Measurements from ENCODE around the gene ENTPD2. TPM values are rescaled to one million over a fixed set of nuclear protein-coding genes. Genes with fewer than 3 reads are reported as not detected.
A peak's percentile ranks its signal among the peaks of the same experiment; 100 is the strongest.

The ENTPD2 gene
- total RNA-seq, 1 donor from 2014 or later = 1.3 TPM

DNA sequence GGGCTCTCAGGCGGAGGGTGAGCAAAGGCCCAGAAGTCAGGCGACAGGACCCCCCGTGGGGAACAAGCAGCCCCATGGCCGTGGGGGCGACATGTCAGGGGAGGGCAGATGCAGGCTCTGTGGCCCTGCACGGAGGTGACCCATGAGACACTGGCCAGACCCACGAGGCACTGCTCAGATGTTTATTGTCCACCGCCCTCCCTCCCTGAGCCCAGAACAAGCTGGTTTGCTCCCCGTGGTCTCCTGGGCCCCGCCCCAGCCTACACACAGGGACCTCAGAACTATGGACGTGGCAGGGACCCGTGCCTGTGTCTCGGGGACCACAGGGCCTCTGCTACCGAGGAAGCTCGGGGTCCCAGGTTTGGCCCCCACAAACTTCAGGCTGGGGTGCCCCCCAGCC lies 23.9 kb downstream of the ENTPD2 start:
- no peak for DNase-seq (ENCODE audit: low spot score)

DNA sequence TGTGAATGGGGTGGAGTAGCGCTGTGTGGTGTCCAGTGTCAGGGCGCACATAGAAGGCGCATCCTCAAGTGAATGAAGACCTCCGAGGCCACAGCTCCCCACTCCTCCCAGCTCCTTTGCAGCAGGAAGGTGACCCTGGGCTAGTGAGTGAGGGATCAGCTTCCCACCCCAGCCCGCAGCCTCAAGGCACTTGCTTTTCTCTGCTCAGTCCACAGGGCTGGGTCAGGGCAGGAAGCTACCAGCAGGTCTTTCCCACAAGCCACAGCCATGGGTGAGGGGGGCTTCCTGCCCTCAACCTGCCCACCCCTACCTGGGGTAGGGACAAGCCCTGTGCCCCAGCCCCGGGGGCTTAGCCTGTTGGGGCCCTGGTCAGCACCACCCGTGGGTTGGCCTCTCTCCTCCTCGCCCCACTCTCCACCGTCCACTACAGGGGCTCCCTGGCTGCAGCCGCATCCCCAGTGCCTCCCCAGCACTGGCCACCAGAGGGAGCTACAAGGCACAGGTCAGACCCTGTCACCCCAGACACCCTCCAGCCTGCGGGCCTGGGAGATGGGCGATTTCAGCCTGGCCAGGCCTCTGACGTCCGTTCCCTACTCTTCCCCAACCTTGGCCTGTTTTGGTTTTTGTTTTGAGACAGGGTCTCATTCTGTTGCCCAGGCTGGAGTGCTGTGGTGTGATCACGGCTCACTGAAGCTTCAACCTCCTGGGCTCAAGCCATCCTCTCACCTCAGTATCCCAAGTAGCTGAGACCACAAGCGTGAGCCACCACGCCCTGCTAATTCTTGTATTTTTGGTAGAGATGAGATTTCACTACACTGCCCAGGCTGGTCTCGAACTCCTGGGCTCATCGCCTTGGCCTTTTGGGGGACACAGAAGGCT lies 24.6 kb downstream of the ENTPD2 start:
- peak; percentile 73 for DNase-seq (ENCODE audit: low spot score)

DNA sequence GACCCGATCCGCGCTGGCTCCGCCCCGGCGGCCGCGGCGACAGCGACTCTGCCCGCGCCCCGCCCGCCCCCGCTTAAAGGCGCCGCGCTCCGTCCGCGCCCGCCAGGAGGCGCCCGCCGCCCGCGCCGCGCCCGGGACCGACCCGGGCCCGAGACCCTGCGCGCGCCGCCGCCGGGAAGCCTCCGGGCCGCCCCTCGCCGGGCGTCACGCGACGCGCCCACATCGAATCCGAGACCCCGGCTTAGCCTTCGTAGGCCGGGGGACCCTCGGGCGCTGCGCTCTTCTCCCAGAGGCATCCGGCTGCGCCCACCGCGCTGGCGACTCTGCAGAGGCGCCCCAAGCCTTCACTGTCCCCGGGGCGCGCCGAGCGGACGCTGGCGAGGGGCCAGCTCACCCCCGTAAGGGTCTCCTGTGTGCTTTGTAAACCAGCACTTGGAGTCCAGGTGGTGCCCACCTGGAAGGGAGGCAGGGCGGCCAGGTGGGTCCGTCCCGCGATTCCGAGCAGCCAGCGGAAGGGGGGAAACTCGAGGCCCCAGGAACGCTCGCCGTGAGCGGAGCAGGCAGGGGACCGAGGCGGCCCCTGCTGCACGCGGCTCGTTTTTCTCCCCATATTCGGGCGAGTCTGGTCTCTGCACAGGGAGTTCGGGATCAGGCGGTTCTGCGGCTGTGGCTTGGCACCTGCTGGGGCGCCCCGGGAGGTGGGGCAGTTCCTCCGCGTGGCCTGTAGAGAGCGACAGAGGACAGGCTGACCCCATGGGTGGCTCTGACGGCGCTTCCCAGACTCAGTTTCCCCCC lies 25.4 kb downstream of the ENTPD2 start:
- peak; percentile 68 for DNase-seq (ENCODE audit: low spot score)

DNA sequence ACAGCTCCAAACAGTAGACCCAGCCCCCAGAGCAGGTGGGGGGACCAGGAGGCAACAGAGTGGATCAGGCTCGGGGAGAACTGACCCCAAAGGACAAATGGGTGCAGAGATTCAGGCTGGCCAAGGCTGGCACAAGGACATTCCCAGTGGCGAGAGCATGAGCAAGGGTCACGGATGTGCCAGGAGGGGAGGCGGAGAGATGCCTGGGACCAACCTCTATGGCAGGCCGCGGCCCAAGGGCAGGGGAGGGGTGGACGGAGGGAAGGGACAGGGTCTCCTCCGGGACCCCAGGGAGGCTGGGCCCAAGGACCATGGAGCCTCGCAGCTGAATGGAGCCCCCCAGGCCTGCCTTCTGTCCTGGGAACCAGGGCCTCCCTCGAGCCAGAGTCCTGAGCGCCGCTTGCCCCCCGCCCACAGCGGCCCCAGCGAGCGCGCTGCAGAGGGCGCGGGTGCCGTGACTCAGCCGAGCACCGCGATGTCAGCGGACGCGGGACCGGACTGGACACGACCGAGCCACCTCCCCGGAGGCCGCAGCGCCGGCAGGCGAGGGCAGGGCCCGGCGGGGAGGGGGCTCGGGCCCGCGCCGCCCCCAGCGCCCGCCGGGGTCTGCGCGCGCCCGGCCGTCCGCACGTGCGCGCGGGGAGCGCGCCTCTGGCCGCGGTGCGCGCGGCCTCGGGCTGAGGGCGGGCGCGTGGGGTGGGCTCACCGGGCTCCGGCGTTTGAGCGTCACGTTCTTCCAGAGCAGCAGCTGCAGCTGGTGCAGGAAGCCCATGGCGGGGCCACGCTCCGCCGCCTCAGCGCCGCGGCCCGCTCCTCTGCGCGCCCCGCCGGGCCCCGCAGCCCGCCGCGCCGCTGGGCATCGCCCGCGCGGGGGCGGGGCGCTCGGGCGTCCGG lies 26.2 kb downstream of the ENTPD2 start, which contains the start of gene ABCA2:
Gene ABCA2 (minus strand): TSS at position 869 of the 894 bp plus-strand sequence. CDS start 97 bp downstream, at position 772.
- DNase-seq (ENCODE audit: low spot score) = no peak

DNA sequence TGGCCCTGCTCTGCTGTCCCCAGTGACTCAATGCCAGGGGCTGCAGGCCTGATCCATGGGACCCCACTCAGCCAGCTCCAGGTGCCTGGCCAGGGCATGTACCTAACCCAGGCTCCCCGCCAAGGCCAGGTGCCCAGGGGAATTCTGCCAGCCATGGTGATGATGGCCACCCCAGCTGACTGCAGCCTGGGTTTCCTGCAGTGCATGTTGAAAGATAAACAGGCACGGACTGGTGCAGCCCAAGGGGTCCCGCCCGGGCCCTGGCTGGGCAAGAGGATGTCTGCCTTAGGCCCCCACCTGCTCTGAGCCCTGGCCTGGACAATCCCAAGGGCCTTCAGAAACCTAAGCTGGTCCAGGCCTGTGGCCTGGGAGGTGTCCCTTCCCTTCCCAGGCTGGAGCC lies 27.0 kb downstream of the ENTPD2 start:
- DNase-seq (ENCODE audit: low spot score) = no peak

DNA sequence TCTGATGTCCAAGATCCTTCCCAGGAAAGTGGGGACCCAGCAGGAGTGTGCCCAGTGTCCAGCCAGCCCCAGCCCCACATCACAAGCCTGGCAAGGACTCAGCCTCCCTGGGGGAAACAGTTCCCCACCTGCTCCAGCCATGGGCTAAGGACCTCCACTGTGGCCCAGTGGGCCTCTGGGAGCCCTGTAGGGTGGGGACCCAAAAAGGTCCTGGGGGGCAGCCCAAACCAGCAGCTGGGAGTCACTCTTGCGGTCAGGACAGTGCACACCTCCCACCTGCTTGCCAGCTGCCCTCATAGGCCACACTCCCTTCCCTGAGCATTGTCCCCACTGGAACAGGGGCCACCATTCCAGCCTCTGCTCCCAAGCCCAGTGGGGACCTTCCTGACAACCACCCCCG lies 27.5 kb downstream of the ENTPD2 start:
- no peak for DNase-seq (ENCODE audit: low spot score)

DNA sequence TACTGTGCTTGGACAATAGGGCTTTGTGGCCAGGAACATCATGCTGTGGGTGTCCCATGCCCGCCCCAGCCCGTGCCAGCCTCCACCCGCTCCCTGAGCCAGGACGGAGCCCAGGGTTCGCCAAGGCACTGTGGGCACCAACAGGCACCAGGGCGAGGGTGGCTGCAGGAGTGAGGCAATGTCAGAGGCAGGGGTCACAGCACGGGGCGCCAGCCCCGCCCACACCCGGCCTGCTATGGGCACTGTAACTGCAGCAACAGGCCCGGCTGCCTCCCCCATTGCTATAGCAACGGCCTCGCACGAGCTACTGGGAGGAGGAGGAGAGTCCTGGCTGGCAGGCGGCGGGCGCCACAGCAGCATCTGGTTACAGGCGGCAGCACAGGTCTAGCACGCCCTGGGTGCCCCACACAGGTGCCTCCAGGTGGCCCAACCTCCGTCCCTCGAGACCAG lies 28.3 kb downstream of the ENTPD2 start:
- peak; percentile 67 for DNase-seq (ENCODE audit: low spot score)

DNA sequence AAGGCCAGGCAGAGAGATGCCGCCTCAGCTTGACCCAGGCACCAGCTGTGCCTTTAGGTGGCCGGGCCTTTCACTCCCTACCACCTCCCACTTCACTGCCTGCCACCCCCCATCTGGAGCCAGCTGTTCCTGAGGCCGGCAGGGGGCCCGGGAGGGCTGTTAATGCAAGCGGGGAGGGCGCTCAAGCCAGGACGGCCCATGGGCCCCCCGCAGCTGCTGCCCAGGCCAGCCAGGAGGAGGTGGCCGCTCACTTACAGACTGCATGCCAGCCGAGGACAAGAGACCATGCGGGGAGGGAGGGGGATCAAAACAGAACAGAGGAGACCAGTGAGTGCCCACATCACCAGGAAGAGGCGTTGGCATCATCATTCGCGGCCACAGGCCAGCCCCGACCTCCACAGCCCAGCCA lies 30.3 kb downstream of the ENTPD2 start:
- DNase-seq (ENCODE audit: low spot score) = no peak

DNA sequence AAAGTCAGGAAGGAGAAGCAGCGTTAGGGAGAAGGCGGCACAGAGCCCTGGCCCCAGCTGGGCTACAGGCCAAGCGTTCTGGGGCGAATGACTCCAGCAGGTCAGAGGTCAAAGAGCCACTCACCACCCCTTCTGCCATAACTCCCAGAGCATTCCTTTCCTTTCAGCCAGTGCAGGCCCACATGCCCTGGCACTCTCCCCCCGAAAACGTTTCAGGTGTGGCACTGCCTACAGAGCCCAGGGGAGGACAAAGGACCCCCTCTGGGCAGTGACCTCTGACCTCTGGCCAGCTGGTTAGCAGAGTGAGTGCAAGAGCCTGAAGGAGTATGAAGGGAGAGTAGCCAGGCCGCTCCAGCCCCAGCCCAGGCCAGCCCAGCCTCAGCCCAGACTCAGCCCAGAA lies 30.7 kb downstream of the ENTPD2 start:
- no peak for DNase-seq (ENCODE audit: low spot score)

DNA sequence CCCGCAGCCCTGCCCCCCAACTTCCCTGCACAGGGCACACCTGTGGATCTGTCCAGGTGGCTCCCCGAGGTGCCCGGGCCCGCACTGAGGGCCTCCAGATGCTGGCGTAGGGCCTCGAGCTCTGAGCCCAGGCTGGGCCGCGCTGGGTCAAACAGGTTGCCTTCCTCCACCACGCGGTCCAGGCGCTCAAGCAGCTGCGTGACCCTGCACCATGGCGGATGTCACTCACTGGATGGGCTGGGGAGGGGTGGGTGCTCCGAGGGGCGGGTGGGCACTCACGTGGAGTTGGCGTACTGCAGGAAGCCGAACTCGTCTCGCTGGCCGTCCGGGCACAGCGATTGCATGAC lies 31.2 kb downstream of the ENTPD2 start:
- DNase-seq (ENCODE audit: low spot score) = no peak

DNA sequence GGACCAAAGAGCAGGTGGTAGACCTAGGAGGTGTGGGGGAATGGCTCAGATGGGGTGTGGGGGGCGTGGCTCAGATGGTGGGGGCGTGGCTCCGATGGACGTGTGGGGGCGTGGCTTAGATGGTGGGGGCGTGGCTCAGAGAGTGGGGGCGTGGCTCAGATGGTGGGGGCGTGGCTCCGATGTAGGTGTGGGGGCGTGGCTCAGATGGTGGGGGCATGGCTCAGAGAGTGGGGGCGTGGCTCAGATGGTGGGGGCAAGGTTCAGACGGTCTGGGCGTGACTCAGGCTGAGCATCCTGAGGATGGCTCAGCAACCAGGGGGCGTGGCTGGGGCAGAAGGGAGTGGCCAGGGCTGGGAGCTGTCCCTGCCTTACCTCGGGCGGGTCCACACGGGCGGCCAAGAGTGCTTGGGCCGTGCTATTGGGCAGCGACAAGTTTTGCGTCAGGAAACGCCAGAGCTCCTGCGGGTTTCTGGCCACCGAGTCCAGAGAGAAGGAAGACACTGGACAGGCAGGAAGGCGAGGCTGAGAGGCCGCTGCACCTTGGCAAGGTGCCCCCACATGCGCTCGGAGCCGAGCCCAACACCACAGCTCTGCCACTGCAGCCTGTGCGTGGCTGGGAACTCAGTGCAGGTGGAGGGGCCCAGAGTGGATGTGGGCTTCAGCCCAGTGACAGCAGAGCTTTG lies 31.7 kb downstream of the ENTPD2 start:
- no peak for DNase-seq (ENCODE audit: low spot score)

DNA sequence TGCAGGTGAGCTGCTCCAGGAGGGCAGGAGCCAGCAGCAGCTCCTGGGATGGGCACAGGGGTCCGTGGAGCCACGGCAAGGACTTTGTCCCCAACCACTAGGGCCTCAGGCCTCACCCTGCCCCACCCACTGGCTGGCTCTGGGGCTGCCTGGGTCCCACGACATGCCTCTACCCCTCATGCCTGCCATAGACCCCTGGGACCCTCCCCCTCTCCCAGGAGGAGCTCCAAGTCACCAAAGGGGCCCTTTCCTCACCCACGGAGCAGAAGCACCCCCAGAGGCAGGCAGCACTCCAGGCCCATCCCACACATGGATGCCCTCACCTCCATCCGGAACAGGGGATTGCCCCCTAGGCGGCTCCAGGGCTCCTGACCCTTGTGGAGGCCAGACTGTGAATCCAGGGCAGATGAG lies 32.3 kb downstream of the ENTPD2 start:
- no peak for DNase-seq (ENCODE audit: low spot score)

DNA sequence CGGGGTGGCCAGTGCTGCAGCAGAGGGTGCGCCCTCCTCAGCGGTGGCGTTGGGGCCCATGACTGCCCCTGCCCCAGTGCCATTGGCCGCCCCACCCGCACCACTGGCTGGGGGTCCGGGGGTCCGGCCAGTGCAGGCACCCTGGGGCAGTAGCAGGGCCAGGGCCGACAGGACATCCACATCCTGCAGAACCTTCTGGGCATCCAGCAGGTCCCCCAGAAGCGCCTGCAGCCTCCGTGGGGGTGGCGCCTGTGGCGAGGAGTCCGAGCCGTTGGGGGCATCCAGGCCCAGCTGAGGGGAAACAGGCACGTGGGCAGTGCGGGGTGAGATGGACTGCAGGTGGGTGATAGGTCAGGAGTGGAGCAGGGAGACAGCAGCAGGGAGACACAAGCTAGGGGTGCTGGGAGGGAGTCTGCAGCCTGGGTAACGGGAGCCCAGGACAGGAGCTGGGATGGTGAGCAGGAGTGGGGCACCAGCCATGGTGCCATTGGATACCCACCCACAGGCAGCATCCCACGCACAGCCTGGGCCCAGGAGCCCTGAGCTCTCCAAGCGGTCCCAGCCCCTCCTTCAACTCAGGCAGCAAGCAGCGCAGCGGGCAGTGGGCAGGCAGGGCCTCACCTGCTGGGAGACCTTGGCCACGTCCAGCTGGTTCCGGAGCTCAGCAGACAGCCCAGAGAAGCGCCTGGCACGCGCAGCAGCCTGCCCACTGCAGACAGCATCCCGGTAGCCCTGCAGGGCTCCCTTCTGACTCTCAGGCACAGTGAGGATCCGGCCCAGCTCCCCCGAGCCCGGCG lies 32.9 kb downstream of the ENTPD2 start:
- DNase-seq (ENCODE audit: low spot score) = no peak

DNA sequence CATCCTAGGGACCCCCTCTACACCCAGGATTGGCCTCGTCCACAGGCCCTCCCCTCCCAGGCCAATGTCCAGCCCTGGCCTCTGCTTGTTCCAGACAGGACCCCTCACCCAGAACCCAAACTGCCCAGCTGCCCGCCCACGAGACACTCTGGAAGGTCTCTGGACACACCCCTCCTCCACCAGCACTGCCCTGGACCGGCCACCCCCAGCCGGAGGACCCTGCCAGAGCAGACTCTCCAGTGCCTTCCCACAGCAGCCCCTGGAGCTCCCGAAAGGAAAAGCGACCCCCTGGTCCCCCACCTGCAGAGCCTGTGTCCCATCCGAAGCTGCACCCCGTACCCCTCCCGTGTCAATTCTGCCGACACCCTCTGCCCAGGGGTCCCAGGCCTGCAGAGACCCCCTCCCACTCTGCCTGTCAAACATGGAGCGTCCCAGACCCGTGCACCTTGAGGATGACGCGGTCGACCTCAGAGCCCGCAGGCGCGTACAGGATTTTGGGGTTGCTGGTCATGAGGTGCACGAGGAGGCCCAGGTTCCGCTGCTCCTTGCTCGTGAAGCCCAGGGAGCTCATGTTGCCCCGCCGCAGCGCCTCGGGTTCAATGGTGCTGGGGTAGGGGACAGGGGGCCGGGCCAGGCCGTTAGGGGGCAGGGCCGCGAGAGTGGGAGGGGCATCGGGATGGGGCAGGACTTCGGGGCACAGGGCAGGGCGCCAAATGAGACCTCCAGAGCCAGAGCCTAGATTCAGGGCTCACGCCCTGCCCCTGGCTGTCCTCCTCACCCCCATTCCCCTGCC lies 33.8 kb downstream of the ENTPD2 start:
- DNase-seq (ENCODE audit: low spot score) = no peak

DNA sequence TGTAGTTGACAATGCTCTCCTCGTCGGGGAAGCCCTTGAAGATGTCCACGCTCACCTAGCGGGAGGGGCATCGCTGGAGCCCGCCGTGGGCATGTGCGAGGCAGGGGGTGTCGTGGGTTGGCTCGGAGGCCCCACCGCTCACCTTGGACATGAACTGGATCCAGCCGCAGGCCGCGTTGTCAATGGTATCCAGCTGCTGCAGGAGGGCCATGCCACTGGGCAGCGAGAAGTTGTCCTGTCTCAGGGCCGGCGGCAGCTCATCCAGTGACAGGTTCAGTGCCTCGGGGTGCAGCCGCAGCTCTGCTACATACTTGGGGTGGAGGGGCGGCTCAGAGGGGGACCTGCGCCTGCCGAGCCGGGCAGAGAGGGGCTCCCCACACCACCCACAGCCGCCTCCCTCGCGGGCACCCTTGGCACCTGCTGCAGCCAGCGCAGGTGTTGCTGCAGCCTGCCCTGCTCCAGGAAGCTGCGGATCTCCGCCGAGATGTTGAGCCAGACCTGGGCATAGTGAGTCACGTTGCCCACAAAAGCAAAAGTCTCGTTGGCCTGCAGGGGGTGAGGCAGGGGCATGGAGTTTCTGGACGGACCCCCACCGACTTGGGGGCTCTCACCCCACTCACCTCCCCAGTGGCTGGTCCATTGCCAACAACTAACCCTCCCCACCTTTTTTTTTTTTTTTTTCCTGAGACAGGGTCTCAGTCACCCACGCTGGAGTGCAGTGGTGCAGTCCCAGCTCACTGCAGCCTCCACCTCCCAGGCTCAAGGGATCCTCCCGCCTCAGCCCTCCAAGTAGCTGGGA lies 34.9 kb downstream of the ENTPD2 start:
- DNase-seq (ENCODE audit: low spot score) = no peak

DNA sequence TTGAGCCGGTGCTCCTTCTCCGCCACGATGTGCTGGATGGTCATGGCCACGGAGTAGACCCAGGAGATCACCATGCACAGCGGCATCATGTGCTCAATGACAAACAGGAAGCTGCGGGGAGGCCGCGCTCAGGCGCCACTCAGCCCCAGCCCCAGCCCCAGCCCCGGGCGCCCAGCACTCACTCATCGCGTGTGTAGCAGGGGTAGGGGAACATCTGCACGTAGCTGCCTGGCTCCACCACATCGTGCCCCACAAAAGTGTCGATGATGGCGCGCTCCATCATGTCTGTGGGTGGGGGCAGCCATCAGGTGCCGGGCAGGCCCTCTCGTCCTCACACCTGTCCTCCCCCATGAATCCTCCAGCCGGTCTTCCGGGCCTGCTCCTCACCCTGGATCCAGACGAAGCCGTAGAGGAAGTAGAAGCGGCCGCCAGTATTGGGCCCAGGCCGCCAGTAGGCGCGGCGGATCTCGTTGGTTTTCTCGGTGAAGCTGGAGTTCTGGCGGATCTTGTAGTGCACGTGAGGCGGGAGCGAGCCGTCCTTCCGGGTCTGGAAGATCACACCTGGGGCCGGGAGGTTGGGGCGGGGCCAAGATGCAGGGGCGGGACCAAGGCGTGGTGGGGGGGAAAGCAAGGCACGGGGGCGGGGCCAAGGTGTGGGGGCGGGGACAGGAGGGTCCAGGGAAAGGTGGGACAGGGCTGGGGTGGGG lies 35.9 kb downstream of the ENTPD2 start:
- no peak for DNase-seq (ENCODE audit: low spot score)

DNA sequence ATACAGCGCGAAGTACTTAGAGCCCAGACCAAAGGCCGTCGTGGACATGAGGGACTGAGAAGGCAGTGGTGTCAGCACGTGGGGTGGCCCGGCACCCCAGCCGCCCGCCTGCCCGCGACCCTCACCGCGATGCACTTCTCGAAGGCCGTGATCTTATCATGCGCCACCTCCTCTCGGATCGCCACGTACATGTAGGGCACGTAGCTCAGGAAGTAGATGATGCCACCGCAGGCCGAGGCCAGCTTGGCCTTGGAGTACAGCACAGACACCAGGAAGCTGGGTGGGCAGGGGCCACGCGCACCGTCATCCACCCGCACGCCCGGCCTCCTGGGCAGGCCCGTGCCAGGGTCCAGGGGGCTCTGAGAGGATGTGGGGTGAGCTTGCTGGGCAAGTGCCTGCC lies 36.8 kb downstream of the ENTPD2 start:
- no peak for DNase-seq (ENCODE audit: low spot score)

DNA sequence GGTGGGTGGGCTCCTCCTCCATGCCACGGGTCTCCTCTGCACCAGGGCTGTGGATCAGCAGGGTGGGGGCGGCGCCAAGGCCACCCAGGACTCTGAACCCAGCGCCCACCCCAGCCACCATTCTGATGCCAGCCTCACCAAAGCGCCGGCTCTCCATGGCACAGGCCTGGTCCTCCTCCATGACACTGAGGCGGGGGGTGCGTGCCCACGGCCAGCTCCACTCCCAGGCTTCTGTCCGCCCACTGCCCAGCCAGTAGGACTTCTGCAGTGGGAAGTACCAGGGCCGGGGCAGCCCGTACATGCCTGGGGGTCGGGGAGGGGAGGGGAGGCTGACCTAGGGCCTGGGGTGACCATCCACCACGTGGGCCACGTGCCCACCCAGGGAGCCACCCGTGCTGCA lies 37.4 kb downstream of the ENTPD2 start:
- no peak for DNase-seq (ENCODE audit: low spot score)

Data from ureter (tissue), 1 donor.